OCI-LY1 (cell line): ENCODE data around the gene PPP2R5B.

Experiments used
- H2AFZ ChIP-seq: fragments of 200-600 bp; sonication (generic), shearing (Covaris generic); 2 replicates; pipeline ENCODE4 v1.6.0; 2014; ENCODE audit warnings: antibody characterized with exemption, mild to moderate bottlenecking, low read length
- H3F3A ChIP-seq: fragments of 200-600 bp; sonication (generic), shearing (Covaris generic); 2 replicates; pipeline ENCODE4 v1.6.0; 2014; ENCODE audit warnings: mild to moderate bottlenecking, antibody characterized with exemption, low read length, moderate library complexity; ENCODE audit not compliant: insufficient read depth
- H3K27ac ChIP-seq: fragments of 200-600 bp; sonication (generic); 2 replicates; pipeline ENCODE4 v1.5.1; 2014; ENCODE audit warnings: low read length, mixed run types, mild to moderate bottlenecking, low read depth; ENCODE audit not compliant: poor library complexity, severe bottlenecking
- H3K27me3 ChIP-seq: fragments of 200-600 bp; sonication (generic); 2 replicates; pipeline ENCODE4 v1.6.0; 2014; ENCODE audit warnings: antibody characterized with exemption, mild to moderate bottlenecking, low read length, moderate library complexity; ENCODE audit not compliant: insufficient read depth
- H3K36me3 ChIP-seq: fragments of 200-600 bp; sonication (generic); 2 replicates; pipeline ENCODE4 v1.6.1; 2014; ENCODE audit warnings: mild to moderate bottlenecking, antibody characterized with exemption, low read length, moderate library complexity, mixed read lengths; ENCODE audit not compliant: insufficient read depth
- H3K4me1 ChIP-seq: fragments of 200-600 bp; sonication (generic); 2 replicates; pipeline ENCODE4 v1.5.1; 2014; ENCODE audit warnings: mild to moderate bottlenecking, low read length, moderate library complexity; ENCODE audit not compliant: insufficient read depth, severe bottlenecking
- H3K4me2 ChIP-seq: fragments of 200-600 bp; sonication (generic), shearing (Covaris generic); 2 replicates; pipeline ENCODE4 v1.6.1; 2014; ENCODE audit warnings: low read length
- H3K4me3 ChIP-seq: fragments of 200-600 bp; sonication (generic); 2 replicates; pipeline ENCODE4 v1.5.1; 2014; ENCODE audit warnings: low read length, low read depth, mild to moderate bottlenecking, mixed read lengths; ENCODE audit not compliant: poor library complexity, severe bottlenecking
- H3K79me2 ChIP-seq: fragments of 200-600 bp; shearing (Covaris generic); 2 replicates; pipeline ENCODE4 v1.6.1; 2016; ENCODE audit warnings: mixed run types, low read length, mixed read lengths; ENCODE audit not compliant: insufficient read depth
- H3K9ac ChIP-seq: fragments of 200-600 bp; sonication (generic), shearing (Covaris generic); 2 replicates; pipeline ENCODE4 v1.6.1; 2014; ENCODE audit warnings: mild to moderate bottlenecking, low read length, mixed read lengths
- H3K9me2 ChIP-seq: fragments of 200-600 bp; sonication (generic), shearing (Covaris generic); 2 replicates; pipeline ENCODE4 v1.6.1; 2014; ENCODE audit warnings: low read depth, mild to moderate bottlenecking, low read length, mixed read lengths
- H3K9me3 ChIP-seq: fragments of 200-600 bp; shearing (Covaris generic); 2 replicates; pipeline ENCODE4 v1.6.1; 2014; ENCODE audit warnings: low read length, mixed read lengths
- H4K20me1 ChIP-seq: fragments of 200-600 bp; sonication (generic), shearing (Covaris generic); 2 replicates; pipeline ENCODE4 v1.6.0; 2016; ENCODE audit warnings: mild to moderate bottlenecking, low read length; ENCODE audit not compliant: insufficient read depth
- CTCF ChIP-seq: fragments of 200-600 bp; sonication (generic), shearing (Covaris generic); IDR thresholded peaks from 2 replicates; pipeline ENCODE4 v1.5.1; 2017; ENCODE audit warnings: mild to moderate bottlenecking, antibody characterized with exemption, low read length, moderate library complexity, mixed read lengths
- EZH2 ChIP-seq: fragments of 200-600 bp; sonication (generic), shearing (Covaris generic); IDR thresholded peaks from 2 replicates; pipeline ENCODE4 v1.8.0; 2017; ENCODE audit warnings: borderline replicate concordance, mixed run types, mild to moderate bottlenecking, antibody characterized with exemption, low read length, moderate library complexity, mixed read lengths

Gene PPP2R5B

DNA sequence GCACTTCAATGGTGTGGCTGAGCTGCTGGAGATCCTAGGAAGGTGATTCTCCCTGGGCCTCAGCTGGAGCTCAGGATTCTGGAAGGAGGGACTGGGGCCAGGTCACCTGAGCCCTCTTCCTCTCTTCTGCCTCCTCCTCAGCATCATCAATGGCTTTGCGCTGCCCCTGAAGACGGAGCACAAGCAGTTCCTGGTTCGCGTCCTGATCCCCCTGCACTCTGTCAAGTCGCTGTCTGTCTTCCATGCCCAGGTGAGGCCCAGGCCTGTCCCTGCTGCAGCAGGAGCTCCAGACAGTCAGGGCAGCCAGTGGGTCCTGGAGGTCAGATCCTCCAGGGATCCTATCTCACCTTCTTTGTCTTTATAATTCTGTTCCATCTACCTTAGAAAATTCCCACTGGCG is 5.9 kb downstream of the PPP2R5B start:
- Histone ChIP-seq H3K36me3 (peaks cover 33% of the 10 kb centered on the region), H2AFZ (no peak overlapping the region)
- no peak for TF ChIP-seq CTCF
- TF ChIP-seq EZH2: no peak

GRCh38 chr11:64931290-64931689 is 6.8 kb downstream of the PPP2R5B start:
- no peaks in the 10 kb centered on the region for H3K9me2 ChIP-seq
- H3K27ac ChIP-seq: no peak overlapping the region
- H3K36me3 ChIP-seq: peaks cover 33% of the 10 kb centered on the region
- TF ChIP-seq CTCF: no peak
- TF ChIP-seq EZH2: no peak
- no peaks in the 10 kb centered on the region for H3K79me2 ChIP-seq
- no peak overlapping the region for H3K4me2 ChIP-seq
- H4K20me1 ChIP-seq: no peaks in the 10 kb centered on the region
- H3K4me3 ChIP-seq: no peak overlapping the region
- H3F3A ChIP-seq: no peaks in the 10 kb centered on the region
- H3K9me3 ChIP-seq: no peaks in the 10 kb centered on the region
- no peak overlapping the region for H3K9ac ChIP-seq
- H3K27me3 ChIP-seq: no peaks in the 10 kb centered on the region
- peaks cover 2% of the 10 kb centered on the region for H3K4me1 ChIP-seq
- H2AFZ ChIP-seq: no peak overlapping the region

More for the DNA sequence above, 5.9 kb downstream of the PPP2R5B start:
- no peak overlapping the region for H3K9ac ChIP-seq
- no peaks in the 10 kb centered on the region for H3K9me2 ChIP-seq
- H3K4me2 ChIP-seq: no peak overlapping the region
- H3F3A ChIP-seq: no peaks in the 10 kb centered on the region
- H3K4me1 ChIP-seq: peaks cover 9% of the 10 kb centered on the region
- H3K9me3 ChIP-seq: no peaks in the 10 kb centered on the region
- H3K27me3 ChIP-seq: no peaks in the 10 kb centered on the region
- H3K79me2 ChIP-seq: no peaks in the 10 kb centered on the region
- H3K4me3 ChIP-seq: no peak overlapping the region
- no peak overlapping the region for H3K27ac ChIP-seq
- no peaks in the 10 kb centered on the region for H4K20me1 ChIP-seq

- Histone ChIP-seq H3K4me3 (no peak overlapping the region), H3K27ac (no peak overlapping the region), H2AFZ (no peak overlapping the region), H3K79me2 (no peaks in the 10 kb centered on the region), H3K36me3 (peaks cover 33% of the 10 kb centered on the region), H3F3A (no peaks in the 10 kb centered on the region), H3K9ac (no peak overlapping the region), H4K20me1 (no peaks in the 10 kb centered on the region), H3K4me1 (no peaks in the 10 kb centered on the region), H3K4me2 (no peak overlapping the region), H3K9me3 (no peaks in the 10 kb centered on the region), H3K27me3 (no peaks in the 10 kb centered on the region), H3K9me2 (no peaks in the 10 kb centered on the region)
- TF ChIP-seq CTCF: no peak
- no peak for TF ChIP-seq EZH2
Observed at GRCh38 chr11:64932324-64932723, 7.8 kb downstream of the PPP2R5B start.
